ENCODE results near the gene SULT2A1. TPM values are rescaled to one million over a fixed set of nuclear protein-coding genes. Genes with fewer than 3 reads are reported as not detected.
"Not testable (repeated sequence)": the region's sequence is repeated elsewhere in the genome, so short reads cannot be mapped to it uniquely, and the experiment has no call there.

SULT2A1 gene
- total RNA-seq, 3 donors from 2014 or later, result not detected

DNA sequence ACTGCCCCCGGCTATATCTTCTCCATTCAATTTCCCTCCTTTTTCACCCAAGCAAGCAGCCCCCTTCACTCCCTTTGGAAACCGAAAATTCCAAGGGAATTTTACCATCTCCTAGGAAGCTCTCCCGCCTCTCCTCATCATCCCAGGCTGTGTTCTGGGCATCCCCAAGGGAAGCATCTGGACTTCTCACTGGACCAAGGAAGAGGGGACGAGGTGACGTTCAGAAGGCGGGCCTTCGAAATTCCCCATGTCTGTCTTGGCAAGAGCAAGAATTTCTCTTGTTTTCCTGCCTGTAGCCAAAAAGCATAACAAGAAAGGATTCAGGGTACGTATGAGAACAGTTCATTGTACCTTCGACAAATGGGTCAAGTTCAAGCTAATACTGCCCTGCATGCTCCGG lies 20.9 kb downstream of the SULT2A1 start:
- Histone ChIP-seq H3K27me3 (no peaks in the 10 kb centered on the region), H3K4me3 (no peak overlapping the region), H3K27ac (no peak overlapping the region), H3K36me3 (no peaks in the 10 kb centered on the region), H3K9me3 (no peaks in the 10 kb centered on the region), H3K4me1 (no peaks in the 10 kb centered on the region)
- TF ChIP-seq POLR2A (IDR thresholded peaks at IDR 0.05), result no peak
- TF ChIP-seq CTCF (IDR thresholded peaks at IDR 0.05), result no peak
- TF ChIP-seq POLR2AphosphoS5 (IDR thresholded peaks at IDR 0.05), result no peak
- intact Hi-C loops (cut with DNase I; ENCODE audit: low total_unique reads), result no loop called here
- no peak for DNase-seq (ENCODE audit: low spot score in 2 of 2)

- no peak overlapping the region for H3K27ac ChIP-seq
- no peak overlapping the region for H3K4me3 ChIP-seq
- intact Hi-C loops (cut with DNase I; ENCODE audit: low total_unique reads), result no loop called here
- TF ChIP-seq POLR2A (IDR thresholded peaks at IDR 0.05), result no peak
- peak in 2 of 3 donors; percentile 65 to 81 for TF ChIP-seq CTCF (IDR thresholded peaks at IDR 0.05)
- no peaks in the 10 kb centered on the region for H3K4me1 ChIP-seq
- H3K27me3 ChIP-seq, result no peaks in the 10 kb centered on the region
- H3K9me3 ChIP-seq, result no peaks in the 10 kb centered on the region
- no peaks in the 10 kb centered on the region for H3K36me3 ChIP-seq
- DNase-seq (ENCODE audit: low spot score in 2 of 2), result peak; percentile 59 to 83
Measured at GRCh38 chr19:47863514-47863936, 22.6 kb downstream of the SULT2A1 start.

- DNase-seq (ENCODE audit: low spot score in 2 of 2), result no peak
- no peaks in the 10 kb centered on the region for H3K9me3 ChIP-seq
- H3K4me3 ChIP-seq, result no peak overlapping the region
- H3K36me3 ChIP-seq, result no peaks in the 10 kb centered on the region
- no peaks in the 10 kb centered on the region for H3K4me1 ChIP-seq
- TF ChIP-seq POLR2AphosphoS5 (IDR thresholded peaks at IDR 0.05) (no peak), CTCF (IDR thresholded peaks at IDR 0.05) (no peak), POLR2A (IDR thresholded peaks at IDR 0.05) (no peak)
- H3K27me3 ChIP-seq, result no peaks in the 10 kb centered on the region
- no peak overlapping the region for H3K27ac ChIP-seq
- intact Hi-C loops (cut with DNase I; ENCODE audit: low total_unique reads), result no loop called here
Measured at GRCh38 chr19:47861630-47862029, 24.5 kb downstream of the SULT2A1 start.

- Histone ChIP-seq H3K4me1 (no peaks in the 10 kb centered on the region), H3K4me3 (no peak overlapping the region), H3K36me3 (no peaks in the 10 kb centered on the region), H3K9me3 (no peaks in the 10 kb centered on the region), H3K27ac (no peak overlapping the region), H3K27me3 (no peaks in the 10 kb centered on the region)
- no peak for TF ChIP-seq POLR2A (IDR thresholded peaks at IDR 0.05)
- no peak for TF ChIP-seq CTCF (IDR thresholded peaks at IDR 0.05)
- TF ChIP-seq POLR2AphosphoS5 (IDR thresholded peaks at IDR 0.05), result no peak
- intact Hi-C loops (cut with DNase I; ENCODE audit: low total_unique reads), result no loop called here
- no peak for DNase-seq (ENCODE audit: low spot score in 2 of 2)
Measured at GRCh38 chr19:47860602-47861297, 25.4 kb downstream of the SULT2A1 start.

- H3K4me3 ChIP-seq; intact Hi-C loops (cut with DNase I; ENCODE audit: low total_unique reads); H3K4me1 ChIP-seq; H3K27ac ChIP-seq; H3K36me3 ChIP-seq; DNase-seq (ENCODE audit: low spot score in 2 of 2); H3K27me3 ChIP-seq; H3K9me3 ChIP-seq: not testable (repeated sequence)
Measured at GRCh38 chr19:47859838-47860237, 26.3 kb downstream of the SULT2A1 start.

DNA sequence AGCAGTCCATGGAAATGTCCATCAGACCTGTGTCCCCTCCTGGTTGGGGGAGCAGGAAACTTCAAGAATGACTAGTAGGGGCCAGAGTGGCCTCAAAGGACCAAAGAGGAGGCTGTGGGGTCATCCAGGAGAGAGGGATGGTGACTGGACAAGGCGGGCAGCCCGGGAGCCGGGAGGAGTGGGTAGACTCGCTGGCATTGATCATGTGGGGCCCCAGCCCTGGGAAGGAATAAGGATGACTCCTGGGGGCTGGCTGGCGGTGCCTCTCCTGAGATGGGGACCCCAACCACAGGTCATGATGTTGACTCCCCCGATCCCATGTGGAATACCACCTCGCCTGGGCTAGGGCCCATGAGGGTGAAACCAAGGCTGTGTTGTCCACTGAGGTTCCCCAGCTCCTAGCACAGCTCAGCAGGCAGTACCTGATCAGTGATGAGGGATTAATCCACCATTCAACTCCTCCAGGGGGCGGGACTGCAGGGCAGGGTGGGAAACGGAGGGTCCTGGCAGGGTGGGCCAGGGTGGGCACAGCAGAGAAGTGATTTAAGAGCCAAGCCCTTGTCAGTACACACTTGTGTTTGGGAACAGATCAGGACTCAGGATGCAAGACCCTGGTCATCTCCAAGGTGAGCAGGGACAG lies 27.3 kb downstream of the SULT2A1 start, which contains the start of gene TPRX2:
TPRX2 (plus strand) TSS at position 590 of the 640 bp plus-strand sequence; CDS start at position 602, 12 bp downstream.
- H3K4me1 ChIP-seq; H3K27ac ChIP-seq; H3K9me3 ChIP-seq; H3K36me3 ChIP-seq; H3K27me3 ChIP-seq; H3K4me3 ChIP-seq; intact Hi-C loops (cut with DNase I; ENCODE audit: low total_unique reads); DNase-seq (ENCODE audit: low spot score in 2 of 2): not testable (repeated sequence)

GRCh38 chr19:47858231-47858630 lies 27.9 kb downstream of the SULT2A1 start:
- H3K4me3 ChIP-seq; H3K9me3 ChIP-seq; intact Hi-C loops (cut with DNase I; ENCODE audit: low total_unique reads); H3K4me1 ChIP-seq; H3K36me3 ChIP-seq; DNase-seq (ENCODE audit: low spot score in 2 of 2); H3K27ac ChIP-seq: not testable (repeated sequence)
- H3K27me3 ChIP-seq, result peaks cover 0 to 12% of the 10 kb centered on the region in 2 donors

All from breast epithelium (tissue), 4 donors.